Right cardiac atrium (tissue), 5 donors: ENCODE results near the gene CCDC88C. TPM values are rescaled to one million over a fixed set of nuclear protein-coding genes. Genes with fewer than 3 reads are reported as not detected.

Experiments used
- ATAC-seq, 2 donors: fragments of 200-7000 bp; cut with Tn5 transposase; one replicate each; pipeline versions ENCODE4 v1.8.0 to v1.9.1; 2020; ENCODE audit warnings: moderate library complexity in 2 of 2, mild to moderate bottlenecking in 1 of 2
- DNase-seq, 3 donors: peaks; one replicate each; pipeline ENCODE4 v3.0.0-alpha.2; 2020
- H3K27ac ChIP-seq: one replicate; pipeline ENCODE4 v1.5.1; 2013; ENCODE audit warnings: mild to moderate bottlenecking, low read length, control low read depth, moderate library complexity
- H3K27me3 ChIP-seq: one replicate; pipeline ENCODE4 v1.6.1; 2013; ENCODE audit not compliant: control insufficient read depth, insufficient read depth
- H3K4me1 ChIP-seq: one replicate; pipeline ENCODE4 v1.6.1; 2013; ENCODE audit warnings: low read length; ENCODE audit not compliant: control insufficient read depth, insufficient read depth
- H3K4me3 ChIP-seq: one replicate; pipeline ENCODE4 v1.5.1; 2013; ENCODE audit warnings: low read length, control low read depth
- H3K9me3 ChIP-seq: one replicate; pipeline ENCODE4 v1.6.1; 2013; ENCODE audit warnings: low read length; ENCODE audit not compliant: control insufficient read depth
- WGBS: extraction: QIAGEN DNeasy Blood & Tissue Kit; methylation state at CpG from one replicate; pipeline ENCODE4 v1.1.7; 2013; 5-methylcytosine and 5-hydroxymethylcytosine counted together
- intact Hi-C, 4 donors: fragments of 100-400 bp; cut with DNase I; formaldehyde crosslinking; loops; one replicate each; pipeline versions ENCODE4 v1.11.0 to v1.14.0; 2022 to 2023
- polyA plus RNA-seq: library from polyadenylated mRNA; stranded (reverse); fragments of 200-250 nt; gene quantifications from one replicate; pipeline ENCODE4 v1.2.3, GENCODE V29; 2013
- total RNA-seq, 4 donors: library from RNA; stranded (reverse); fragmentation: NEBNext Ultra II Directional; extraction: Animal tissue kit (Norgen Biotek cat#: 25700); gene quantifications; one replicate each; pipeline ENCODE4 v1.2.1, GENCODE V29; 2021
- donor health status: healthy with polysubstance abuse.
- donor health status: DM: no; HTN: yes; CAD: no.
- donor health status: DM: no; HTN: no; CAD: no.
- donor health status: DM: no; HTN: yes; CAD: no; lungs with severe emphysema.
- donor health status: DM: yes; HTN: yes; CAD: no.

The CCDC88C gene
- total and polyA plus RNA-seq, 5 donors: 2.5 to 5.4 (median 4.3) TPM

DNA sequence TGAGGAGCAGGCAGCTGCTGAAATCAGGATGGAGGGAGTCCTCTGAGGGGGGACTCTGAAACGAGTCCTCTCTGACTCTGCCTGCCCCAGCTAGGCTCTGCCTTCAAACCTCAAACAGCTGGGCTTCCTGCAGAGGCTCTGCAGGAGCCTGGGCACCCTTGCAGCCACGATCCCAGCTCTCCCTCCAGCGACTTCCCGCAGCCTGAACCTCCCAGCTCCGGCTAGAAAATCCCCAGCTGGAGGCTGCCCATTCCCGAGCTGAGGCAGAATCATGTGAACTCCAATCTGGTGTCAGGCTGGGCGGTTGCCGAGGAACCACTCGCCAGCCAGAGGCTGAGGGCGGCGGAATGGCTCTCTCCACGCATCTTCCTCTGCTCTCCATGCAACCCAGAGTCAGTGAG is 173.1 kb downstream of the CCDC88C start, which contains the start of gene GPR68:
TSS of gene GPR68 (minus strand) at position 204 of the 401 bp plus-strand sequence. CDS start 9,654 bp downstream, outside the sequence.
- ATAC-seq: peak; percentile 61 to 78
- peak; percentile 65 to 87 (median 83) for DNase-seq
- Histone ChIP-seq H3K9me3 (no peaks in the 10 kb centered on the region), H3K27me3 (no peaks in the 10 kb centered on the region), H3K4me1 (peaks cover 3% of the 10 kb centered on the region), H3K4me3 (no peak within 1 kb of the TSS), H3K27ac (no peak within 1 kb of the TSS)
- 12% methylated on average over 12 of the region's 12 CpGs for WGBS
- intact Hi-C loops: no loop called here

DNA sequence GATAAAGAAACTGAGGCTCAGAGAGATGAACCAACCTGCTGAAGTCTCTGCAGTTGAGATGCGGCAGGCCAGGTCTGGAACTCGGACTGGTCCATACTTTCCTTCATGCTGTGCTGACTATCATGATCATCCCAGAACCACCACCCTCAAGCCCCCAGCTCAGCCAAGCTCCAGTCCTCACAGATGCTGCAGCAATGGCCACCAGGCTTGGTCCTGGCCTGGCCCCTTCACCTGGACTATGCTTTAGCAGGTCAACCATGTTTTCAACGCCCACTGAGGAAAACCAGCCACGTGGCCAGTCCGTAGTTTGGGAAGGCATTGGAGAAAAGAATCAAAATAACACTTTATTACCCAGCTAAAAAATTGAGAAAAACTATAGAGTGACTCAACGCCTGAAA is 174.5 kb downstream of the CCDC88C start:
- Histone ChIP-seq H3K4me1 (peaks cover 3% of the 10 kb centered on the region), H3K27ac (no peak overlapping the region), H3K4me3 (no peak overlapping the region), H3K27me3 (no peaks in the 10 kb centered on the region), H3K9me3 (no peaks in the 10 kb centered on the region)
- intact Hi-C loops: no loop called here
- ATAC-seq (no peak), DNase-seq (no peak)
- 84% methylated on average over 6 of the region's 6 CpGs for WGBS

DNA sequence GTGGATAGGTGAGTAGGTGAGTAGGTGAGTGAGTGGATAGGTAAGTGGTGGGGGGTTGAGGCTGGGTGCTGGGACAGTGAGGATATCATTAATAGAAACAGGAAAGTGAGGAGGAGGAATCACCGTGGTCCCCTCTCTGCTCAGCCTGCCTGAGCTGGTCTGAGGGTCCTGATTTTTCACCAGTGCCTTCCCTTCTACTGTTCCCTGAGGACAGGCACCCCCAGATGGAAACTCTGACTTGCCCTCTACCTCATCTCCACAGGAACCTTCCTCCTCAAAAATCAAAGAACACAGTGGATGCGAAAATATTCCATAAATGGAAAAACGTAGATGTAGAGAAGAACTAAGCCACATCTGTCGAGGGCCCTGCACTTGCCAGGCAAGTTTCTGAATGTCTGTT is 175.0 kb downstream of the CCDC88C start:
- no peaks in the 10 kb centered on the region for H3K27me3 ChIP-seq
- H3K4me1 ChIP-seq: peaks cover 3% of the 10 kb centered on the region
- H3K4me3 ChIP-seq: no peak overlapping the region
- H3K27ac ChIP-seq: no peak overlapping the region
- intact Hi-C loops: no loop called here
- H3K9me3 ChIP-seq: no peaks in the 10 kb centered on the region
- WGBS: 81% methylated on average over 4 of the region's 4 CpGs
- DNase-seq (no peak), ATAC-seq (no peak)

DNA sequence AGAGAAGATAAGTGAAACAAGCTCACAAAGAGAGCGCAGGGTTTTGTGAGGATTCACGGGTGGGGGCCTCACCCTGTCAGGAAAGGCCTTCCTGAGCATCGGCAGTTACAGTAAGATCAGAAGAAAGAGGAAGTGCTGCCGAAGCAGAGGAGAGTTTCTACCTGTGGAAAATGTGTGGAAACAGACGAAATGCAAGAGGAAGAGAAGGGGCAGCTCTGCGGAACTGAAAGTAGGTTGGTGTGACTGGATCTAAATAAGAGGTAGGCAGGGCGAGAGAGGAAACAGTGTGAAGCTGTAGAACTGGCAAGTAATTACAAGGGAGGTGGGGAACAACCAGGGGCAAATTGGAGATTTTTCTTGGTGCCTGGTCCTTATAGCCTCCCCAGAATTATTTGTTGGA is 175.8 kb downstream of the CCDC88C start:
- no peaks in the 10 kb centered on the region for H3K9me3 ChIP-seq
- H3K4me1 ChIP-seq: peaks cover 3% of the 10 kb centered on the region
- DNase-seq (no peak), ATAC-seq (no peak)
- H3K27me3 ChIP-seq: no peaks in the 10 kb centered on the region
- intact Hi-C loops: no loop called here
- no peak overlapping the region for H3K4me3 ChIP-seq
- 71% methylated on average over 7 of the region's 7 CpGs for WGBS
- H3K27ac ChIP-seq: no peak overlapping the region

DNA sequence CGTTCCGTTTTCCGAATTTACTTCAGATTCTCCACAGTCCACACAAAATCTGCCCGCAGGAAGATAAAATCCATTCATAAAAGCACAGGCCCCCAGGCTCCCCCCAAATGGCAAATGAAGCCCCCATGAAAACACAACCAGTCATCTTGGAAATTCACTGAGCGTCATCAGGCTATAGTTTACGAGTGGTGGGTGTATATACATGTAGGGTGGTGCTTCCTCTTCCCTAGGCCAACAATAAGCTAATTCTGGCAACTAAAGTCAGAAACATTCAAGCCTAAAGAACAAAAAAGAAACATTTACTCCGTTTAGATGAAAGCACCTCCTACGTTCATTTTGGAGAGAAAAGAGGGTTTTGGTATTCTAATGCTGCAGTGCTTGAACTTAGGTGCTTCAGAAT is 179.0 kb downstream of the CCDC88C start:
- DNase-seq (no peak), ATAC-seq (no peak)
- Histone ChIP-seq H3K27ac (no peak overlapping the region), H3K4me1 (no peaks in the 10 kb centered on the region), H3K9me3 (no peaks in the 10 kb centered on the region), H3K4me3 (no peak overlapping the region), H3K27me3 (no peaks in the 10 kb centered on the region)
- WGBS: 73% methylated on average over 8 of the region's 8 CpGs
- intact Hi-C loops: no loop called here

DNA sequence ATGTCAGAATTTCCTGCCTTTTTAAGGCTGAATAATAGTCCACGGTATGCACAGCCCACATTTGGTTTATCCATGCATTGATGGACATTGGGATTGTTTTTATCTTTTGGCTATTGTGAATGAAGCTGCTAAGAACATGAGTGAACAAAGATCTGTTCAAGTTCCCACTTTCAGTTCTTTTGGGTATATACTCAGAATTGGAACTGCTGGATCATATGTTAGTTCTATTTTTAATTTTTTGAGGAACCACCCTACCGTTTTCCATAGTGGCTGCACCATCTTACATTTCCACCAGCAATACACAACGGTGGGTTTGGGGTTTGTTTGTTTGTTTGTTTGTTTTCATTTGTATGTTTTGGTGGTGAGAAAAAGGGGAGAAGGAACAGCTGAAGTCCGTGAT is 179.5 kb downstream of the CCDC88C start:
- Histone ChIP-seq H3K9me3 (no peaks in the 10 kb centered on the region), H3K4me3 (no peak overlapping the region), H3K27ac (no peak overlapping the region), H3K27me3 (no peaks in the 10 kb centered on the region), H3K4me1 (no peaks in the 10 kb centered on the region)
- DNase-seq (no peak), ATAC-seq (no peak)
- 78% methylated on average over 4 of the region's 4 CpGs for WGBS
- intact Hi-C loops: no loop called here

DNA sequence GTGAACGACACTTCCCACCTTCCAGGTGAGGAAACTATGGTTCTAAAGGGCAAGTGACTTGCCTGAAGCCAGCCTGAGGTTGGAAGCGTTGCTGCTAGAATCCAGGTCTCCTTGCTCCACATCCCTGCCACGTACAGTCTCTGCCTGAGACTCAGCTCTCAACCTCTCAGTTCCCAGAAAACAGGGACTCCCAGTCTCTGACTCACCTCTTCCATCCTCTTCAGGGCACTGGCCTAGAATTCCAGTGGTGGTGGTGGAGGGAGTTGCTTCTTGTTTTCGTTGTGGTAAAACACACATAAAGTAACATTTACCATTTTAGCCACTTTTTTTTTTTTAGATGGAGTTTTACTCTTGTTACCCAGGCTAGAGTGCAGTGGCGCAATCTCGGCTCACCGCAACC is 180.4 kb downstream of the CCDC88C start:
- WGBS: 86% methylated on average over 7 of the region's 7 CpGs
- DNase-seq: no peak
- Histone ChIP-seq H3K27me3 (no peaks in the 10 kb centered on the region), H3K27ac (no peak overlapping the region), H3K4me3 (no peak overlapping the region), H3K4me1 (no peaks in the 10 kb centered on the region), H3K9me3 (no peaks in the 10 kb centered on the region)
- intact Hi-C loops: no loop called here
- ATAC-seq: no peak

DNA sequence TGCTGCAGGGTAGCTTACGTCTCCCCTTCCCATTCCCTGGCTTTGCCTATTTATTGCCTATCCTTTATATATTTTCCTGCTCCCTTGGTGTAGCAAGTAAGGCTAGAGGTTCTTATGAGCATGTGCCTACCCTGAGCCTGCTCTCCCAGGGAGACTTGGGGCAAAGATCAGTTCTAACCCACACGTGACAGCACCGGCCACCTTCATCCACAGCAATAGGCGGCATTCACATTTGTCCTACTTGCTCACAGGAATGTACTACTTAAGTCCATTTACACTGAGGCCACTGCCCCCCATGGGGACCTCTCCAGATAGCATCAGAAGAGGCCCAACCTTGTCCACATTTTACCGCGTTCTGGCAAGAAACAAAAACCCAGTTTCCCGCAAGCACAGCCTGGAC is 181.8 kb downstream of the CCDC88C start:
- no peaks in the 10 kb centered on the region for H3K4me1 ChIP-seq
- intact Hi-C loops: no loop called here
- no peaks in the 10 kb centered on the region for H3K27me3 ChIP-seq
- ATAC-seq (no peak), DNase-seq (no peak)
- no peaks in the 10 kb centered on the region for H3K9me3 ChIP-seq
- H3K27ac ChIP-seq: no peak overlapping the region
- no peak overlapping the region for H3K4me3 ChIP-seq
- WGBS: 91% methylated on average over 7 of the region's 7 CpGs

DNA sequence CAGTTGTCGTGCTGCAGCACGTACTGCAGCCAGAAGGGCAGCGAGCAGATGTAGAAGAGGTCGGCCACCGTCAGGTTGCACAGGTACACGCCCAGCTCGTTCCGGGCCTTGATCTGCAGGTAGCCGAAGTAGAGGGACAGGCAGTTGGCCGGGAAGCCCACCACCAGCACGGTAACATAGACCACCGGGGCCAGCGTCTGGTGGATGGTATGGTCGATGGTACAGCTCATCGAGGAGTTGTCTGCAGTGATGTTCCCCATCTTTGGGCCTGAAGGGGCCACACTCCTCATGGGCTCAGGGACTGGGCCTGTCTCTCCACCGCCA is 182.9 kb downstream of the CCDC88C start:
- Histone ChIP-seq H3K27me3 (no peaks in the 10 kb centered on the region), H3K27ac (no peak overlapping the region), H3K4me3 (no peak overlapping the region), H3K9me3 (no peaks in the 10 kb centered on the region), H3K4me1 (no peaks in the 10 kb centered on the region)
- DNase-seq (peak in 2 of 3 donors; percentile 58 to 60), ATAC-seq (peak in 1 of 2 donors; percentile 5)
- 98% methylated on average over 16 of the region's 16 CpGs for WGBS
- intact Hi-C loops: no loop called here

DNA sequence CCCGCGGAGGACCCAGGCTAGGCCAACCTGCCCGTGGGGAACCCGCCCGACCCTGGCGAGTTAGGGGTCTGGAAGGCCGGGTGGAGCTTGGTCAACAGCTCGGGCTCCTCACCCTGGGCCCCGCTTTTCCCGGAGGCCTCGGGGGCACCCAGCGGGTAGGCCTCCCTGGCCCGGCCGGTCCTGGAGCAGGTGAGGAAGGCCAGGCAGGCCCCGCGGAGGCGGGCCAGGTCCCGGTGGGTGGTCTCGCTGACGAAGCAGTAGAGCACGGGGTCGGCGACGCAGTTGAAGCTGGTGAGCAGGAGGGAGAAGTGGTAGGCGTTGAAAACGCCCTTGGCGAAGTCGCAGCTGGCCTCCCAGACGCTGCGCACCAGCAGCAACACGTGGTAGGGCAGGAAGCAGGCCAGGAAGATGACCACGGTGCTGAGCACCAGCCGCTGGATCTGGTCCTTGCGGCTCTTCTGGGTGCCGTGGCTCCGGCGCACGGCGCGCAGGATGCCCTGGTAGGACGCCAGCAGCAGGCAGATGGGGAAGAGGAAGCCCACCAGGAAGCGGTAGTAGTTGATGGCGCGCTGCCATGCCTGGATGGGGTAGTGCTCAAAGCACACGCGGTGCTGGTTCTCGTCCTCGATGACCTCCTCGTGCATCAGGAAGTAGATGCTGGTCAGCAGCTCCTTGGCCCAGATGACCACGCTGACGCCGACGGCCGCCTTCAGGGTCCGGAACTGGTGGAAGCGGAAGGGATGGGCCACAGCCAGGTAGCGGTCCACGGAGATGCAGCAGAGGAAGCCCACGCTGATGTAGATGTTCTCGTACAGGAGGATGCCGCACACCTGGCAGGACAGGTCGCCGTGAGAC is 183.5 kb downstream of the CCDC88C start:
- peak; percentile 21 to 31 for ATAC-seq
- 93% methylated on average over 63 of the region's 63 CpGs for WGBS
- intact Hi-C loops: no loop called here

DNA sequence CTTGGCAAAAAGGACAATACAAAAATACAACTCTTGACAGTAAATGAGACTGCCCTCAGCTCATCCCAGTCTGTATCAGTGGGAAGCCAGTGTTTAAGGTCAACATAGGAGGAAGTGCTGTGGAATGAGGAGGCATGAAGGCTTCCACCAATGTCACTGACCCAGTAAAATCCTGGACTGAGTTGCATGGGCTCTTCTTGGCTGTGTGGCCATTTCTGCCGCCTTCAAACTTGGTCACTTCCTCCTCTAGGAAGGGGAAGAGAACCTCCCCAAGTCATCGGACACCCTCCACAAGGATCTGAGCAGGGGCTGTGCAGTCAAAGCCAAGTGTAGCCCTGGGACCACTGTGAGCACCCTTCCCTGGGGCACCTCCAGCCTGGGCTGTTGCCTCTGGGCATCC is 185.0 kb downstream of the CCDC88C start:
- WGBS: 67% methylated on average over 2 of the region's 2 CpGs
- Histone ChIP-seq H3K4me3 (no peak overlapping the region), H3K27ac (no peak overlapping the region), H3K9me3 (no peaks in the 10 kb centered on the region), H3K27me3 (no peaks in the 10 kb centered on the region), H3K4me1 (no peaks in the 10 kb centered on the region)
- no peak for DNase-seq
- intact Hi-C loops: no loop called here
- no peak for ATAC-seq

More for the DNA sequence above, 183.5 kb downstream of the CCDC88C start:
- no peak overlapping the region for H3K27ac ChIP-seq
- no peaks in the 10 kb centered on the region for H3K4me1 ChIP-seq
- no peak overlapping the region for H3K4me3 ChIP-seq
- H3K27me3 ChIP-seq: no peaks in the 10 kb centered on the region
- DNase-seq: peak in 2 of 3 donors; percentile 63 to 65
- no peaks in the 10 kb centered on the region for H3K9me3 ChIP-seq
